HG02870 (cell line): ENCODE measurements around the gene CYREN.

Source experiments
- ATAC-seq: cut with Tn5 transposase; IDR thresholded peaks from one replicate; pipeline ENCODE4 v1.9.1; 2021; ENCODE audit warnings: mild to moderate bottlenecking, moderate library complexity; ENCODE audit not compliant: unreplicated experiment

The CYREN gene

DNA sequence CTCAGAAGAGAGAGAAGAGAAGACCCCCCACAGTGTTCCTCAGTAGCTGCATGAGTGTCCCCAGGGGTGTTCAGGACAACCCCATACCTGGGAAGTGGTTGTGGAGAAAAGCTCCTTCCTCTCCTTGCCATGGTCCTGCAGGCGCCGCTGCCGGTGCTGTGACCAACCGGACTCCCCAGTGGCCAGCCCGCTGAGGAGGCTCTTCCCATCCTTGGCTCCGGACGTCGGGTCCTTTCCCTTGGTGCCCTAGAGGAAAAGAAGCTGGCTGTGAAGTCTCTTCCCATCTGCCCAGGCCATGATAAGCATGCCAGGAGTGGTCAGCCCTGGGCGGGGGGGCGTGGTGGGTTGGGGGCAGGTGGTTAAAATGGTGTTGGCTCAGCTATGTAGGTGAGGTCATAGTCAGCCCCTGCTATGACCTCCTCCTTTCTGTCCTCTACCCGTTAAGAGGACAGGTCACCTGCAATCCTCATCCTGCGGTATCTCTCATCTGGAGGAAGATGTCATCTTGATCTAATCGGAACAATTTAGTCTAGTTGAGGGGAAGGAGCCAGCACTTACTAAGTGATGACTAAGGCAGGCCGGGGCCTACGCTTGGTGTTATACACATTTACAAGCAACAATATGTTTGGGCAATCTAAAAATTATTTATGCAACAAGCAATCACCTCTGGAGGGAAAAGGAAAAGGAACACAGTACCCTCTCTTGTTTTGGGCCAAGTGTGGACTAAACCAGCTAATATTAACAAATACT is 27.6 kb upstream of the CYREN start:
- ATAC-seq = no peak

DNA sequence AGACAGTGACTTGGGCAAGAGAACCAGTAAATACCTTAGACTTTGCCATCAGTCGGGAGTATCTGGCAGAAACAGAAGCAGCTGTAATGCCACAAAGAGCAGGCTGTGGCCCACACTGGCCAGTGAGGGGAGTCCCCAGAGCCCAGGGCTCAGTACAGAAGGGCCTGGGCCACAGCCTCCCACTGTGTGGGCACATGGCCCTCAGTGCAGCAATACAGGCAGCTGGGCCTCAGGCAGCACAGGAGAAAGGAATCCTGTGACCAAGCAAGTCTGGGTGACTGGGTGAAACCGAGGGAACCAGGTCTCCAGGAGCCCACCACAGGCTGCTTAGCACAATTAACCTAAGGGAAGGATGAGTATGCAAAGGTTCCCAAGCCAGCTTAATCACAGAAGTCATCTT is 26.8 kb upstream of the CYREN start:
- no peak for ATAC-seq

DNA sequence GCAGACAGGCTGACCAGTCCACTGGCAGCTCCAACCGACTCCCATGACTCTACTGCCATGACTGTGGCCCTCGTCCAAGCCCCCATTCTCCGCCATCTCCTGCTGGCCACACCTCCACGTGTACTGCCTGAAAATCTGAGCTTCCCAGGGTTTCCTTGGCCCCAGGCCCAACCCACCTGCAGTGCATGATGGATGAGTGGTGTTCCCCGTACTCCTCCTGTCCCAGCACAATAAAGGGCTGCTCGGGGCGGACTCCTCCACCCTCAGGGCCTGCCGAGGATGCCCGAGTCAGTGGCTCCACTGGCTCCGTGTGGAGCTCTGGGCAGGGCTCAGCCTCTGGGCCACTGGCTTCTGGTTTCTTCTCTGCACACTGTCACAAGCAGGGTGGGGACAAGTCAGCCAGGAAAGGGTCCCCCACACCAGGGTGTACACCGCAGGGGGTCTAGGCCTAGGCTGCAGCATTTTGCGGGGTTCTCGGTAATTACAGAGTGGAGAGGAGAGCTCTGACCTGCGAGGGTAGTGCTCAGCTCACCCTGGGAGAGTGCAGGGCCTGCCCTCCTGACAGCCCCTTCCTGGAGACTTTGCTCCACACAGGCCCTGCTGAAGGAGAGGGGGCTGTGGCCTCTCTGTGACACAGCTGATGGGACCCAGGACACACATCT is 25.6 kb upstream of the CYREN start:
- ATAC-seq = no peak

DNA sequence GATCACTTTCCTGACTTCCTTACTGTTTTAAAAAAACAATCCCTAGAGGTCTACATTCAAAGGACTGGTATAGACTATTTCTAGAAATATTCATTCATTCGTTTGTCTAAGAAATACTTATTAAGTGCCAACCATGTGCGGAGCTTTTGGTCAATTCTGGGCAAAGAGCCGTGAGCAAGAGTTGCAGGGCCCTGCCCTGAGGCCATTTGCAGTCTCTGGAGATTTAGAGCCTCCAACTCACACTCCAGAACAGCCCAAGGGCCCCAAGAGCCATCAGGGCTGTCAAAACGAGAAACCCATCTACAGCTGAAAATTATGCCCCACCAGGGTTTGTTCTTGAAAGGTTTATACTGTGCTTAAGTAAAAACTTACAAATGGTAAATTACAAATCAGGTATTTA is 24.6 kb upstream of the CYREN start:
- no peak for ATAC-seq

DNA sequence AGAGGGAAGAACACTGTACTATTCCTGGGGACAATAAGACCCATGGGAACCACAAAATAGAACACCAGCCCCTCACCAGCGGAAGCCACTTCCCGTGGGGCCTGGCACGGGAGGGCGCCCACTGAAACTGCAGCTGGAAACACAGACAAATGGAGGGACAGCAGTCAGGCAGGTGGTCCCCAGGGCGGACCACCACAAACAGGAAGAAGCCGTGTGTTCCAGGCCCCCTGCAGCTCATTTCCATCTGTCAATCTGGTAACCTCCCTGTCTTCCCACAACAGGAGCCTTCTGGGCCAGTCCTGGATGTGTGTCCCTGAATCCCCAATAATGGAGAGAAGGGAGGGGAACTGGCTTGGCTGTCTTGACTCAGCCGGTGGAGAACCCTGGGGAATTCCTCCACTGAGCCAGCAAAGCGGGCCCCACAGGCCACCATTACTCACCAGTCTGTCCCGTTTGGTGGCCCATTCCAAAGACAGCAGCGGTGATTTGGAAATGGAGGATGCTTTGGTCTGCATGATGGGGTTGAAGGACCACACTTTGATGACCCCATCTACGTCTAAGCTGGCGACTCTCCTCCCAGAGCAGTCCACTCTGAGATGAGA is 24.1 kb upstream of the CYREN start:
- no peak for ATAC-seq

DNA sequence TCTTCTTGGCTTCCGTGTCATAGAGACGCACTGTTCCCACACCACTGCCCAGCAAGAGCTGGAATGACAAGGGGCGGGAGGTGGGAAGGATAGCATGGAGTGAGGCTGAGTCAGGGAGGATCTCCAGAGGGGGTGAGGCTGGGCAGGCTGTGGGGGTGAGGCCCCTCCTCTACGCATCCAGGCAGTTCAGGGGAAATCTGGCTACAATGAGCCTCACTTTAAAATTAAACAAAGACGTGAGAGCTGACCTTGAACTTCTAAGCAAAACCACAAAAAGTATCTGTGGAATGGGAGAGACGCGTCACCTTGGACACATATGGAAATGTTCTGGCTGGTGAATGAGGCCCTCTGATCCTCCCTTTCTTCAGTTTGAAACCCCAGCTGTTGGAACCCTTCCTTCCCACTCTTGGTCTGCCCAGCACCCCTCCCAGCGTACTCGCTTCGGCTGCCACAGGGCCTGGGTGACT is 23.1 kb upstream of the CYREN start:
- no peak for ATAC-seq

DNA sequence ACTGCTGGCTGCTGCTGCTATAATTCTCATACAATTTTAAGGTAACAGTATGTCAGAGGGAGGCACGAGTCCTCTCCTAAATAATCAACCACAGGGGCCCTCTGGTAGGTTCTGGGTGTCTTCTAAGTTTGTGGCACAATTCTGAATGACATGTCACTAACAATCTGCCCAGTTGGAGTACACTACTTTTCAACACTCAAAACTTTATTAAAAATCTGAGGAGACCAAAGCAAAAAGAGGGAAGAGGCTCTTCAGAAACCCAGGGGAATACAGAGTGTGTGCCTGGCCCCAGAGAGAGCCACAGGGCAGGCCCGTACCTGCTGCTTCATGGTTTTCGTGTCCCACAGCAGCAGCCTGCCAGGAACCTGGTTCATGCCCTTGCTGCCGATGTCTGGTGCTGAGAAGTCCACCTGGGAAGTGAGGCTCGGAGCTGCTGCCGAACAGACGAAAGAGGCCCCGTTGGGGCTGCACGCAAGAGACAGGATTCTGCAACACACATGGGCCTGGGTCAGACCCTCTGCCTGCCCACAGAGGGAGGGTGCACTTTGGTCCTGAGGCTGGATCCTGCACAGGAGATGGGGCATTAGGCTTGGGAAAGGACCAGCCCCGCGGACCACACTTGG is 22.5 kb upstream of the CYREN start:
- no peak for ATAC-seq

DNA sequence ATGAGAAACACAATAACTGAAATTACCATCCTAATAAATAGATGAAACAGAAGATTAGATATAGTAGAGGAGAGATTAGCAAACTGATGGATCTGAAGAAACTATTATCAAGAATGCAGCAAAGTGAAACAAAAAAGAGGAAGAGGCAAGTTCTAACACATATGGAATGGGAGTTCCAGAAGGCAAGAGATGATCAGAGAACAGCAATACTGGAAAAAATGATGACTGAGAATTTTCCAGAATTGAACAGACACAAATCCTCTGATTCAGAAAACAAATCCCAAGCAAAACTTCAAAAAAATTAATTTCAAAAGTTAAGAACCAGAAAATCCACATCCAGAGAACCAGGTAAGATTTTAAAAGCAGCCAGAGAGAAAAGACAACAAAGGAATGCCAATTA is 20.2 kb upstream of the CYREN start:
- no peak for ATAC-seq

DNA sequence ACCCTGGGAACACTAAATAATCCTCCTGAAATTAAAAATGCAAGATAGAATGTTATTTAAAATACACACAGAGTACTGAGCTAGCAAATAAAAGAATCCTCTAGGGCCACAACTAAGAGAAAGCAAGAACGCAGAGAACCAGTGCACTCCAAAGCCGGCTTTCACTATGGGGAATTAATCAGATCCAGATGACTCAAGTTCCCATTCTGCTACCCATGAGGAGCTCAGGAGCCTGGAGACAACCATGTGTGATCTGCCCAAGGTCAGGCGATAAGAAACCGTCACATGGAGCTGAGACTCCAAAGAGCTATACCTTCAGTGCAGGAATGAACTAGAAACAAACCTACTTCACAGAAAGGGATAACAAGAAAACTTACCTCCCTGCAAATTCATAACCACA is 19.5 kb upstream of the CYREN start:
- no peak for ATAC-seq

DNA sequence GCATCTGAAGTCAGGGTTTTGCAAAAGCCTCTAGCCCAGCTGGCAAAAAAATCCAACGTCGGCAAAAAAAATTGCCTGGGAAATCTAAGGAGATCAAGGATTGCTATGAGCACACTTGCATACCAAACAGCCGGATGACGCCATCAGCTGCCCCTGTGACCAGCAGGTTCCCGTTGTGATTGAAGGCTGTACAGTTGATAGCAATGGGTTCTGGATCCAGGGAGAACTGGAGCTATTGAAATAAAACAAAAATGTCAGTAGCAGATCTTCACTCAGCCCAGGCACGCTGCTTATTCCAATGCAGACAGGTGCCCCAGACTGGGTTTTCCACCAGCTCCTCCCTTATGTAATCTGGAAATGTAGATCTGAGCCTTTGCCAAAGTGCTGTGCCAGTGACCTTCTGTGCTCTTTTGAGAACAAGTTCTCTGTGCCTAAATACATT is 18.7 kb upstream of the CYREN start:
- no peak for ATAC-seq

DNA sequence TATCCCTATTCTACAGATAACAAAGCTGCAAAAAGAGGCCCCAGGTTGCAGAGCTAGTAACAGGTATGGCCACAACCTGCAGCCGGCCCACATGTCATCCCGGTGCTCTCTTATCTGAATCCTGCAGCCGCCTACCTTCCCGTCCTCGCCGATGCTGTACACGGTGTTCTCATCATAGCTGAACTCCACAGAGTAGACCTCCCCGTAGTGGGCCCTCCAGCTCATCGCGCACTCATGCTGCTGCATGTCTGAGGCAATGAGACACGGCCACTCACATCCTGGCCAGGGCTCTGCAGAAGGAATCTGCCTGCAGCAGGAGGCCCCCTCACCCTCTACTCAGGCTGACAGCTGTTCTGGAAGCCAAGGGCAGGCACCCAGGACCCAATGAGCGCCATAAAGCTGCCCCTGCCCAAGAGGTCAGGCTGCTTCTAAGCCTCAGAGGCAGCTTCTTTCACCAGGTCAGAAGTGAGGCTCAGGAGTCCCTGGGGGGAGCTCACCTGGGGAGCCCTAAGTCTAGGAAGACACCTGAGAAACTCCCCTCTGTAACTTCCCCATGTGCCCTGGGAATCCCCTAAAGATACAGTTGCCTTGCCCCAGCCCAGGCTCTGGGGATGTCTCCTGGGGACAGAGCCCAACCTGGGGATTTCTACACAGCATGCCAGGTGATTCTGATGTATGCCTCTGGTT is 17.9 kb upstream of the CYREN start:
- peak; percentile 37 for ATAC-seq

DNA sequence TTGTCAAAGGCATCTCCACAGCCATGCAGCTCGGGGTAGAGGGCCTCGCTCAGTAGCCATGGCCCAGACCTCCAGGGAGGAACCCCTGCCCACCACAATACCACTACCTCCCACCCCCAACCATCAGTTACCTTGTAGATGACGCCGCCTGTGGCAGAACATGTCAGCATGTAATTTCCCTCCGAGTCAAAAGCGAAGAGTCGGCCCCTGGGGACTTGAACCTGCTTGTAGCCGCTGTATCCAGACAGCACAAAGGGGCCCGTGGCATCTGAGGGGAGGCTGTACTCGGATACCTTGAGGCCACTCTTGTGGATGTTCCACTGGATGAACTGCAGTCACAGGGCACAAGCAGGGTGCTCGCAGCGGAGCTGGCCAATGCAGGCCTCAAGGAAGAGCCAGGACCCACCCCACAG is 16.3 kb upstream of the CYREN start:
- peak; percentile 67 for ATAC-seq

DNA sequence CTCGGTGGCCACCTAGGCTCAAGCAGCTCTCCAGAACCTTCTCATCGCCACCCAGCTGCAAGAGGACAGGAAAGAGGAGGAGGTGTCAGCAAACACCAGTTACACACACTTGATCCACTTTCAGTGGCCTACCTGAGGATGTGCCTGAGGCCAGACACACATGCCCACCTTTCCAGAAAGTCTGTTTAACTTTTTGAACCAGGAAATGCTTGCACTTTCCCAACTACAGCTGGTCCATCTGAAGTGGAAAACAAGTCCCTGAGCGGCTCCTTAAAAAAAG is 15.7 kb upstream of the CYREN start:
- no peak for ATAC-seq

DNA sequence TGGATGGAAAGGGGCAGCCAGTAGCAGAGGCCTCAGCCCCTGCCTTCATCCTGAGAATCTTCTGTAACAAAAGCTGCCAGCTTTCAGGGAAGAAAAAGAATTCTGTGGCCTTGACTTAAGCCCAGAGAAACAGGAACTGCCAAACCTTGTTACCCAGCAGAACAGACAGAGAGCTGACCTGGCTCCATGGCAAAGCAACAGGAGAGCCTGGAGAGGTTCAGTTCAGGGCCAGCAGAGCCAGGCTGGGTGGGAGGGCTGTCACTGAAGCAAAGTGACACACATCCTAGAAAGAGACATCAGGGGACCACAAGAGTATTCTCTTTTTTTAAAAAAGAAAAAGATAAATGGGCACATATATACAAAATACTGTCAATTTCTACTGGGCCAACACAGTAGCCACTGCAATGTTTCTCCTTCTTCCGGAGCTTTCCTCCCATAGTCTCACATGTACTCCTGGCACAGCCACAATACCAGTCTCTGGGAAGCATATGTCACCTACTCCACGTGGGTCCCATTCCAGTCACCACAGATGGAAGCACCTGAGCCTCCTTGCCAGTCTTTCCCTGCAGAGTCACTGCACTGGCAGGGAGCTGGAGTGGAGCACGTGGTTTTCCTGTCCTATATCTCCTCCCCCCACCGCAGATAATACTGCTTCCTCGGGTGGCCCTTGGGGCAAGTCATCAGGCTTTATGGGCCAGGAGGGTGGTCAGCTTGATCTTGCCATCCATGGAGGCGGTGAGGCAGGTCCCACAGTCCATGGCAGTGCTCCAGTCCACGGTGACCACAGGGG is 15.2 kb upstream of the CYREN start:
- no peak for ATAC-seq

DNA sequence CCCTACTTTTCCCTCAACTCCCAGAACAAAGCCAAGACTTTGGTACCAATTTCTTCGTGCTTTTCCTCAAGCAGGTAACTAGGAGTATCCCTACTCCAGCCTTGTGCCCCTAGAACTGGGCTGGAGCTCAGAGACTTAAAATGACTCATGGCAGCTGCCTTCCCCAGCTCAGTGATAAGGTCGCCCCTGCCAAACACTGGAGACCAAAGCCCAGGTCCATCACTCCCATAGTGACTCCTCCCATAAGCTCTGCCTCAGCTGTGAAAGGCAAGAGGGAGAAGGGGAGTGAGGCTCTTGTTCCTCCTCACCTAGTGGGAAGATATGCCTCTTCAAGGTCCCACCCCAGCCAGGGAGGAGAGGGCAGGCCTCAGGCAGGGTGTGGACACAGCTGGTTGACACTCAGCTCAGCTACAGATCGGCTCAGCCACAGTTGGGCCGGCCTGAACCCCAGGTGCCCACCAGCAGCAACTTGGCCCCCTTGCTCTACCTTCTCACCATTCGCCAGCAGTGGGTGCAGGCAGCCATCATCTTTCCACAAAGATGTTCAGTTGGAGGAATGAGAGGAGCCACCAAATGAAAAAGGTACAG is 13.8 kb upstream of the CYREN start:
- ATAC-seq = no peak

DNA sequence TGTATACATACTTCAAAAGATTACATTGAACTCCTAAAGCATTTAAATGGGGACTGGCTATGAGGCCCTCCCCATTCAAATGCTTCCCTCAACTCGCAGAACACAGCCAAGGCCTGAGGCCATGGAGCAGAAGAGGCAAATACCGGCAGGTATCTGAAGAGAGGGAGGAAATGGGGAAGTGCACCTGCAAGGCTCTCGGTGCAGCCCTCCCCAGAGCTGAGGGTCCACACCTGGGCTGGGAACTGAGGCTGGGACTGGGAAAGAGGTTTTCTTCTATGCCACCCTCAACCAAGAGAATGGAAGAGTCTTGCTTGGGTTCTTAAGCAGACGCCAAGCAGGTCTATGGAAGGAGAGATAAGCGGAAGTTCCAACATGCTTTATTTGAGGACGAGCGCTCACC is 13.0 kb upstream of the CYREN start:
- ATAC-seq = no peak

DNA sequence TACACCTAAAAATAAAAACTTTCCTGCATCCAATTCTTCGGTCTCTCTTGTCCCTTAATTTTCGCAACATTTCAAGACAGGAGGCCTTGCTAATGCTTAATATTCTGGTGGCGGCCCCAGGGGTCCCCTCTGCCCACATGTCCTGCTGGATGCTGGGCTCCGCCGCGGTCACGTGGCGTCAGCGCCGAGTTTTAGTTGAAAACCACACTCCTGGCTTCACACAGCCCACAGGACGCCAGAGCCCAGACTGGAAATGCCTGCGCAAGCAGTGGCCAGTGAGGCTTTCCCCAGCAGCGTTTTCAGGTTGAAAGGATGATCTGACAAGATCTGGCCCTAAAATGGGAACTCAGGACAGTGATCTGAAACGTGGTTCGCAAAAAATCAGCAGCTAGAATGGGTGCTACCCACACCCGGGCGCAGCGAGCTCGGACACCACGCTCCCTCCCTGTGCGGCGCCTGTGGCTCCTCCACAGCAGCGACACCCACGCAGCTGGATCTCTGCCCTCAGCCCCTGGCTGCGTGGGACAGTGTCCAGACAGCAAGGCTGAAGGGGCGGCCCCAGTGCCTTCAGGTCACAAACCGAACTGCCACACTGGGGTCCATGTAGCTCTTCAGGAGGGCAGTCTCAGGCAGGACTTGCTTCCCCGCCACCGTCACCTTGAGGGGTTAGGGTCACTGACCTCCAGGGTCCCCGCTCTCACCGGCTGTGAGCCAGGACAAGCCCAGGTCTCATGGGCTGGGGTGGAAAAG is 11.6 kb upstream of the CYREN start:
- no peak for ATAC-seq

DNA sequence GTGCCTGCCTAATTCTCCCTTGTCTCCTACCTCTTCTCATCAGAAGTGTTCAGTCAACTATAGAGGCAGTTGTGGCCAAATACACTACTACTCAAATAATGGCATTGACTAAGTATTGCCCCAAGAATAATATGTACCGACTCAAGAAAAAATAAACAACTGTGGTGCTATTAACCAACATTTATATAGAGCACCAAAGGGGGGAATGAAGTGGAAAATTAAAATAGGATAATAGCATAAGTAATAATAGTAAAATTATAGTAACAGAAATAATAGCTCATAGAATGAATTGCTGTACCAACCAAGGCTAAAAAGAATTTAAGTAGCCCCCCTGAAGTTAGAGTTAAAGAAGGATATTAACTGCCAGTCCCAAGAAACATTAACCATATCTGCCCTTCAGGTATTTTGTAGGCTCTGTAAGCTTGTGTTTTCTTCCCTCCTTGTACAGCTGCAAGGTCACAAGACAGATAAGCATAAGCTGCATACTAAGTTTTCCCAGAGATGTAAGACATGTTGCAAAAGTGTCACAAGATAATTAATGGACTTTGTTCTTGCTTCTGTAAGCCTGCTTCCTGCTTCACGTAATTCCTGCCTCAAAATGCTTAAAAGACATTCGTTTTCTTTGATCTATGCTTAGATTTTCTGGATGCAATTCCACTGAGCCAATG is 10.9 kb upstream of the CYREN start:
- ATAC-seq = no peak

DNA sequence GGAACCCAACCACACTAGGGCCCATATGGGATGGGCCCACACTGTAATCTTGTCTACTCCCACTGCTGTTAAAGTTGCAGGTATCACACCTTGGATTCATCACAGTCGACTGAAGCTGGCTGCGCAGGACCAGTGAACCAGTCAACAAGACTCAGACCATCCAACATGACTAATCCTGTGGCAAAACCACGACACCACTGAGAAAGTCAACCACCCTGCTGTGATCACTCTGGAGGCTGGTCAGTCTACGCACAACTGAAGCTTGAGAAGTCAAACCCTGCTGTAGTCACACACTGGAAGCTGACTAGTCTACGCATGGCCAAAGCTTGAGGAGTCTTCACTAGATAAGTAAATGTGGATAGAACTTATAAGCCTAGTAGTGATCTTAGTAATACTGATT is 9.6 kb upstream of the CYREN start:
- no peak for ATAC-seq
